Astrocyte of the hippocampus (primary cell): Measurements from ENCODE around the gene ZNF550.
"Not testable (repeated sequence)": the region's sequence is repeated elsewhere in the genome, so short reads cannot be mapped to it uniquely, and the experiment has no call there.

Source experiments
- DNase-seq: peaks from one replicate; pipeline ENCODE4 v3.0.0; 2011; ENCODE audit warnings: low read depth, low spot score

The ZNF550 gene

GRCh38 chr19:57527136-57527881 is 32.4 kb downstream of the ZNF550 start, which contains the start of gene ZNF549:
TSS of gene ZNF549 (plus strand) at chr19:57527356. CDS start at chr19:57527574, 218 bp downstream.
- DNase-seq: peak; percentile 97

GRCh38 chr19:57518021-57518420 is 41.6 kb downstream of the ZNF550 start:
- DNase-seq: not testable (repeated sequence)

GRCh38 chr19:57515255-57515654 is 44.4 kb downstream of the ZNF550 start:
- DNase-seq: no peak

GRCh38 chr19:57512845-57513244 is 46.8 kb downstream of the ZNF550 start:
- DNase-seq: peak; percentile 51

- DNase-seq: no peak
Observed at GRCh38 chr19:57511484-57511883, 48.2 kb downstream of the ZNF550 start.

GRCh38 chr19:57506163-57506562 is 53.5 kb downstream of the ZNF550 start:
- no peak for DNase-seq

- peak; percentile 43 for DNase-seq
Observed at GRCh38 chr19:57500400-57500799, 59.3 kb downstream of the ZNF550 start.

GRCh38 chr19:57499680-57500395 is 59.8 kb downstream of the ZNF550 start, which contains the start of gene ZNF773:
TSS of gene ZNF773 (plus strand) at chr19:57499938. CDS start at chr19:57500081, 143 bp downstream.
- peak; percentile 98 for DNase-seq

GRCh38 chr19:57499332-57499679 is 60.4 kb downstream of the ZNF550 start:
- DNase-seq: not testable (repeated sequence)

- DNase-seq: peak; percentile 18
Observed at GRCh38 chr19:57488299-57488644, 71.4 kb downstream of the ZNF550 start.

- peak; percentile 95 for DNase-seq
Observed at GRCh38 chr19:57487477-57488298, 72.0 kb downstream of the ZNF550 start, which contains the start of gene ZNF419. TSS of gene ZNF419 (plus strand) at chr19:57487750. CDS start at chr19:57487951, 201 bp downstream.
